IPS-11a (cell line): ENCODE results near the gene RNF7.
"Not testable (repeated sequence)": the region's sequence is repeated elsewhere in the genome, so short reads cannot be mapped to it uniquely, and the experiment has no call there.

Source experiments
- H3K4me3 ChIP-seq: one replicate; pipeline ENCODE4 v1.5.1; 2013; ENCODE audit warnings: low read depth, low read length, control low read depth

RNF7 gene

DNA sequence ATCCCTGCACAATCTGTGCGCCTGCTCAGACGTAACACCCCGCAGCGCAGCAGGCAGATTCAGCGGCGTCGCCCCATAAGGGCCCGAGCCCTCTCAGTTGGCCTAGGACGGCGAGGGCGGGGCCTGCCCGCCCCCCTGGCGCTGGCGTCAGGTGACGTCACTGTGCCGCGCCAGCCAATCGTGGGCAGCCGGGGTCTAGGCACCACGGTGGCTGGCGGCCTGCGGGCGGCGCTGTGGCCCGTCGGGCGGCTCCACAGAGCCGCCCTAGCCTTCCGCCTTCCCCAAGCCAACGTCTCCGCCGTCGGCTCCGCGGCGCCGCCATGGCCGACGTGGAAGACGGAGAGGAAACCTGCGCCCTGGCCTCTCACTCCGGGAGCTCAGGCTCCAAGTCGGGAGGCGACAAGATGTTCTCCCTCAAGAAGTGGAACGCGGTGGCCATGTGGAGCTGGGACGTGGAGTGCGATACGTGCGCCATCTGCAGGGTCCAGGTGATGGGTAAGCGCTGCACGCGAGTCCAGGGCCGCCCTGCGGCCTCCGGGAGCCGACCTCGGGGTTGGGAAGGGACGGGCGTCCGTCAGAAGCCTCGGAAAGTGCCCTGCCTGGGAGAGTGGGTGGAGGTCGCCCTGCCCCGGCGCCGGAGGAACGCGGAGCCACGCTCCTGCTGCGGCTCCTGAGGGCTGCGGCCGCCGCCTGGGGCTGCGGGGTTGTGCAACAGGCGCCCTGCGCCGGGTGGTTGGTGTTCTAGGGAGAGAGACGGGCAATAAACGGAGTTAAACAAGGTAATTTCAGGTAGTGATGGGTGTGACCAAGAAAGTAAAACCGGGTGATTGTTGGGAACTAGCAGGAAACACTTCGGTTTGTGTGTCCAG lies at the start of gene RNF7:
Gene RNF7, plus strand, starts transcription at position 277 of the 869 bp plus-strand sequence. Its CDS starts 44 bp downstream, at position 321.
- H3K4me3 ChIP-seq: peak within 1 kb of the TSS; percentile 96

DNA sequence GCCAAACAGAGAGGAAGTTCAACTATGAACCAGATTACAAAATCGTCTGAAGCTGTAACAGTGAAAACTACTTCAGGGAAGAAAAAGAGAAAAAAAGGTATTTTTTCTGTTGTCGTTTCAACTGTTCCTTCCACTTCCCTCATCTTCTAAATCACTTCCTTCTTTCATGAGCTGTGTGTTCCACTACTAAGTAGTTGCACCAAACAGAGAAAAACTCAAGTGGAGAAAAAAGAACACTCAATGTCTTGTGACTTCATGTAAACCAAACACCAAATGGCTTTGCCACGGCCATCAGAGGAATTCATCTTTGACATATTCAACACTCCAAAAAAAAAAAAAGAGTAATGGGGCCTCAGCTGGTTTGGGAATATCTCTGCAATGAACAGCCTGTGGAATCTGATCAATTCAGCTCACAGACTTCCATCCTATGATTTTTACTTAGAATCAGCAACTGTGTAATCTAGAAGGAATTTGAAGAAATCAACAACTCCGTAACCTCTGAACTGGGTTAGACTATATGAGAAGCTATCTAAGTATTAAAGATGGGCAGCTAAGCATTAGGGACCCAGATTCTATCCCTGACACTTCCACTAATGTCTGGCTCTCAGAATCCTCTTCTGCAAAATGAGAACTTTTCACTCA lies 47.5 kb upstream of the RNF7 start:
- no peak overlapping the region for H3K4me3 ChIP-seq

DNA sequence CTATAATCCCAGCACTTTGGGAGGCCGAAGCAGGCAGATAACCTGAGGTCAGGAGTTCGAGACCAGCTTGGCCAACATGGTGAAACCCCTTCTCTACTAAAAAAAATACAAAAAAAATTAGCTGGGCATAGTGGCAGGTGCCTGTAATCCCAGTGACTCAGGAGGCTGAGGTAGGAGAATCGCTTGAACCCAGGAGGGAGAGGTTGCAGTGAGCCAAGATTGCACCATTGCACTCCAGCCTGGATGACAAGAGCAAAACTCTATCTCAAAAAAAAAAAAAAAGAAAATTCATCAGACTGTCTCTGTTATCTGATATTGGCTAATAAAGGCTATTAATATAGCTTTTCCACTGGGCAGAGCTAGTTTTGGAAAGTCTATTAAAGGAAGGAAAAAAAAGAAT lies 46.6 kb upstream of the RNF7 start:
- H3K4me3 ChIP-seq: not testable (repeated sequence)

DNA sequence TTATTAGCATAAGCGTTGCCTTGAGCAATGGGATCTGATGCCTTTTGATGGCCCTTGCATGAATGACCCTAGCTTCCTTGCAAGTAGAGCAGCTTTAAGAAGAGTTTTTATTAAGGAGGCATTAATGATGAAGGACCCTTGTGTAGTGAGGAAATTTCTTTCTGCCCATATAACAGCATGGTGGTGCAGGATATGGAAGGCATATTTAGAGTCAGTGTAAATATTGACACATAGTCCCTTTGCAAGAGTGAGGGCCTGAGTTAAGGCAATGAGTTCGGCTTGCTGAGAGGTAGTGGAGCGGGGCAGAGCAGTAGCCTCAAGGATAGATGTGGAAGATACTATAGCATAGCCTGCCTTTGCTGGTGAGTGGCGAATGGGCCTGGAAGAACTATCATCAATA lies 45.1 kb upstream of the RNF7 start:
- H3K4me3 ChIP-seq: not testable (repeated sequence)

DNA sequence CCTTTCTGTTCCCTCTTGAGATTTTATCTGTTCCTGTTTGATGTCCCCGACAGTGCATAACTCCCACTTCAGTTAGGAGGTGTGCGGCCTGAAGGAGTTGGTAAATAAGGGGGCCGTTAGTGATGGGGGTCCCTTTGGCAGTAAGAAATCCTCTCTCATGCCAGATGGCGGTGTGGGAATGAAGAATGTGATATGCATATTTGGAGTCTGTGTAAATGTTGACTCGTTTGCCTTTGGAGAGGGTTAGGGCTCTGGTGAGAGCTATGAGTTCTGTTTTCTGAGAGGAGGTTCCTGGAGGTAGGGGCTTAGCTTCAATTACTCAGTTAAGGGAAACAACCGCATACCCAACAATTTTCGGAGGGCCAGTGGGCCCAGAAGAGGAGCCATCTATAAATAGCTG lies 38.8 kb upstream of the RNF7 start:
- H3K4me3 ChIP-seq: no peak overlapping the region

DNA sequence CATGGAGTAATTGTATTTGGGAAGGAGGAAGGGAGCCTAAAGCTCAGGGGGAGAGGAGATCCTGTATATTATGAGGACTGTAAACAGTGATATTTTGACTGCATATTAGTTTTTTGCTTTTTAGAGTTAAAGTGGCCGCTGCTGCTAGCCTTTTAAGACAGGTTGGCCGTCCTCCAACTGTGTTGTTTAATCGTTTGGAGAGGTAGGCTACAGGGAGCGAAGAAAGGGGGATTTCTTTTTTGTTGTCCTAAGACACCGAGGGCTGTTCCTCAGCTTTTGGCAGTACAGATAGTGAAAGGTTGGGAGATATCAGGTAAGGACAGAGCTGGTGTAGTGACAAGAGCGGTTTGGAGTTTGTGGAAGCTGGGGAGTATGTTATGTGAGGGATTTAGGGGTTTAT lies 38.2 kb upstream of the RNF7 start:
- H3K4me3 ChIP-seq: no peak overlapping the region

DNA sequence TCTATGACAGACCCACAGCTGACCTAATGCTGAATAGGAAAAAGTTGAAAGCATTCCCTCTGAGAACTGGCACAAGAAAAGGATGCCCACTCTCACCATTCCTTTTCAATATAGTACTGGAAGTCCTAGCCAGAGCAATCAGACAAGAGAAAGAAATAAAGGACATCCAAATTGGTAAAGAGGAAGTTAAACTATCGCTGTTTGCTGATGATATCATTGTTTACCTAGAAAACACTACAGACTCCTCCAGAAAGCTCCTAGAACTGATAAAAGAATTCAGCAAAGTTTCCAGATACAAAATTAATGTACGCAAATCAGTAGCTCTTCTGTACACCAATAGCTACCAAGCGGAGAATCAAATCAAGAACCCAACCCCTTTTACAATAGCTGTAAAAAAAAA lies 34.7 kb upstream of the RNF7 start:
- H3K4me3 ChIP-seq: not testable (repeated sequence)

DNA sequence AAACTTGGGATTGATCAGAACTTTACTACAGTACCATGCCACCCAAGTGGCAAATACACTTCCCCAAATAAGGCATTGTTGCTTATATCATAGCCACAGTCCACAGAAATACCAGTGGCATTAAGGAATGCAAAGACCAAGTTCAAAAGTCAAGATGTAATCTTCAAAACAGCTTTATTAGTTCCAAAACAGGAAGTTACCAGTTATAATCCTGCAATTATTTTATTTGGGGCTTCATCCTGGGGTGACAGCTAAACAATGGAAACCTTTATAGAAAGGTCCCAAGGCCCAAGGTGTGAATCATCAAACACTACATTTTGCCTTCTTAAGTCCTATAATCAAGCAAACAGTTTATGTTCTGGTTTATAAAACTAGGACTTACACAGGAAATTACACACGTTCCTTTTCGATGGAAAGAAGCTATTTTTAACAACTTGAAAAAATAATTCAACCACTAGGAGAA lies 30.3 kb upstream of the RNF7 start:
- no peak overlapping the region for H3K4me3 ChIP-seq

DNA sequence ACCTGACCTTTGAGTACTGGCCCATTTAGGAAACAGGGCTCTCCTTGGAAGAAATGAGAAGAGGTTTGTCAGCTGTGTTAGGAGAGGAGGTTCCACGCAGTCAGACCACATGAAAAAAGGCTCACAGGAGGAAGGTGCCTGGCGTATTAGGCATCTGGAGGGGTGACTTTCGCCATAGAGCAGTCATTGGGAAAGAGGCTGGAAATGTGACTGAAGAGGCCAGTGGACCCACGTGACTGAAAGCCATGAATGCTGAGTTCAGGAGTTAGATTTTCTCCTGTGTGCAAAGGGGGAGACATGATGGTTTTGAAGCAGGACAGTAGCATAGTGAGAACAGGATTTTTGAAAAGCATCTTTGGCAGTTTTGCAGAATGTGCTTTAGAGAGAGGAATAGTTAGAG lies 29.7 kb upstream of the RNF7 start:
- H3K4me3 ChIP-seq: no peak overlapping the region

DNA sequence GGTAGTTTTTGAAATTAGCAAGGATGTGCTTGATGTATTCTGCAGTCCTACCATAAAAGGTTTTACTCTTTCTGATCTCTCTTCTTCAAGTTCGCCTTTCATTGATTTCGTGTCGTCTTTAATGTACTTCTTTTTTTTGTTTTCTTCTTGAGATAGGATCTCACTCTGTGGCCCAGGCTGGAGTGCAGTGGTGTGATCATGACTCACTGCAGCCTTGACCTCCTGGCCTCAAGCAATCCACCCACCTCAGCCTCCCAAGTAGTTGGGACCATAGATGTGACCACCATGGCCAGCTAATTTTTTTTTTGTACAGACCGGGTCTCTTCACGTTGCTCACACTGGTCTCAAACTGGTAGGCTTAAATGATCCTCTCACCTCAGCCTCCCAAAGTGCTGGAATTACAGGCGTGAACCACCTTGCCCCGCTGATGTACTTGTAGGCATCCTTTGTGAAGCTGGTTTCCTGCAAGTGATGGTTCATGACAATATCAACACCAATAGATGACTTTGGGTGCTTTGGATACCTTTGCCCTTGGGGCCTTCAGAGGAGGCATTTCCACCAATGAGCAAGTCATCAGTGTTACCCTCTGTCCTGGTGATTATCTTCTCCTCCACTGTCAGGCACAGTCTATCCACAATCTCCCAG lies 28.9 kb upstream of the RNF7 start:
- H3K4me3 ChIP-seq: no peak overlapping the region

DNA sequence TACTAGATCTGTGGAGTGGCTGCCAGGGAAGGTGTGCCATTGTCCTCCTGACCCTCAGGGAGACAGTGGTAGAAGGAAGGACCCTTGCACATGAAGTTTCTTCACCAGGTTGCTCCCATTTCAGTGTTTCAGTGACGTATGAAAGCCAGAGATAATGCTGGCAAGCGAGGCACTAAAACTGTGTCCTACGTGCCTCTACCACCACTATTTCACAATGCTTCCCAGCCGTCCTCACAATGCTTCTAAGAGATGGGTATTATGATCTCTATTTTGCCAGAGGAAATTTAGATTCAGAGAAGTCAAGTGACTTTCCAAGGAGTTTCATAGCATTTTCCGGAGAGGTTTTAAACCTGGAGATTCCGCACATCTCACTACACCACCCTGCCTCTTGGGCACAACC lies 28.0 kb upstream of the RNF7 start:
- H3K4me3 ChIP-seq: no peak overlapping the region

DNA sequence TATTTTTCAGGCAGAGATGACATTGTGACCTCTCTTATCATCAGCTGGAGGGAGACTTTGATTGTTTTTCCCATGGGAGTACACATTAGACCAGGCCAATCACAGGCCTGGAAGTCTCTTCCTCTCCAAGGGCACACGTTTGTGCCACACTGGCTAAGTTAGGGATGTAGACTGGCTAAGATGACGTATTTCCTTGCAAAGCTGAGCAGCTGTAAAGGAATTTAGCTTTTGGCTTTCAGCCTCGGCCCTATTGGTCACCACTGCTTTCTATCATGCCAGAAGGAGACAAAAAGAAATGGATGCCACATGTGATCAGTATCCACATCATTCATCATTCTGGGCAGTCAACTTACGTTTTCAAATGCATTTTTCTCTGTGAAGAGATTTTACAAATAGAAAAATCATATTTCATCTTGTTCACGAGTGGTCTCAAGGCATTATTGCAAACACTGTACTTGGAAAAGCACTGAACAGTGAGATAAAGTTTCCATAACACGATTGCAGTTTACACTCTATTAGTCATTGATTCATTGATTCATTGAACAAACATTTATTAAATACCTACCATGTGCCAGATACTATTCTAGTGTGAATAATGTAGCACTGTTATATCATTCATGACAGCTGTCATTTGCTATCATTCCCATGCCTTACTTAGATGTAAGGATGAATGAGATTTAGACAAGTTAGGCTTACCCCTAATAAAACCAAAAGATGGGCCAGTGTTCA lies 27.0 kb upstream of the RNF7 start:
- H3K4me3 ChIP-seq: no peak overlapping the region

DNA sequence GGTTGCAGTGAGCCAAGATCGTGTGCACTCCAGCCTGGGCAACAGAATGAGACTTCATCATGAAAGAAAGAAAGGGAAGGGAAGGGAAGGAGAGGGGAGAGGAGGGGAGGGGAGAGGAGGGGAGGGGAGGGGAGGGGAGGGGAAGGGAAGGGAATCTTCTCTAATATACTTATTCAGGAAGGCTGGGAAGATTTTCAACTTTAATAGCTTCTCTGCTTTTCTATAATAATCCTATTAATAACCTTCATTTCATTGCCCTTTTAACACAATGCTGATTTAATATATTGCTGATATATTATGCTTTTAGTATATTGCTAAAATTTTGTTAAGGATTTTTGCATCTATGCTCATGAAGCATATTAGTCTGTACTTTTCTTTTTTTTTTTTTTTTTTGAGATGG lies 23.4 kb upstream of the RNF7 start:
- H3K4me3 ChIP-seq: no peak overlapping the region

DNA sequence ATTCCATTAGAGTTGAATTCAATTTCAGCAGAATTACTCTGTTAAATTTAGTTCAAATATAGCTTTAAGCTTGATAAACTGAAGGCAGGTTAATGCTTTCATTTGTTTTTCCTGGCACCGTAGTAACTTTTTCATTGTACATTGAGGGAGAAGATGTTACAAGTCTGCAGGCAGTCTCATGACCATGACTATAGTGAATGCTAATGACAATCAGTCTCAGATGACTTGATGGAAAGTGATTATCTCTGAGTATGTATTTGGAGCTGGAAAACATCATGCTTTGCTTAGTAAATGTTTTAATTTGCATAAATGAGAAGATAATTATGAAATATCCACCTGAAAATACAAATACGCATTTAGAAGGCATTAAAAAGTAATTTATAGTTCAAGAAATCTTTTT lies 16.0 kb upstream of the RNF7 start:
- H3K4me3 ChIP-seq: no peak overlapping the region

DNA sequence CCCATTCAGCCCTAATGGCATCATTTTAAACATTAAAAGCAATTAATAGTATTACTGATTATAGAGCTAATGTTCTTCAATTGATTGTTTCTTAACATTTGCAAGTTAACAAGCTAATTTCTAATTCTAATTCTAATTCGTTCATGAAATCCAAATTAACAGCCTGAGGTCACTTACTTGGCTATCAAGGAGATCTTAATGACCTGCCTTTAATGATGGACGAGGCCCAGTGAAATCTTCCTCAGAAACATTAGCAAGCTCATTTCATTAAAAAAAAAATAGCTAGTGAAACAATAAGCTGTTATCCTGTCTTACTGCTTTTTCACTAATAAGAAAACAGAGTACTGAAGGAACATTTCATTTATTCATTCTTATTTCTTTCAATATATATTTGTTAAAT lies 15.4 kb upstream of the RNF7 start:
- H3K4me3 ChIP-seq: no peak overlapping the region

DNA sequence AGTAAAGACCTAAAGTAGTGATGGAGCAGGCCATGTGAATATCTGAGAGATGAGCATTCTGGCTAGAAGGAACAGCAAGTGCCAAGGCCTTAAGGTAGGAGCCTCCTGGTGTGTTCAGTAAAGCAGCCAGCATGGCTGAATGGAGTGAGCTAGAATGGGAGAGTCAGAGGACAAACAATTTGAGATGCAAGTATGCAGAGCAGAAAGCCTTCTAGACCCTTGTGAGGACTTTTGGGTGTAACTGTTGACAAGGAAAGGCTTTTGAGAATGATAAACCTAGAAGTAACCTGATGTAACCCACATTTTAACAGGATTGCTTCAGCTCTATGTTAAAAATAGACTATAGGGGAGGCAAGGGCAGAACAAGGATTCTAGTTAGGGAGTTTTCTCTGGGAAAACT lies 14.8 kb upstream of the RNF7 start:
- H3K4me3 ChIP-seq: no peak overlapping the region

DNA sequence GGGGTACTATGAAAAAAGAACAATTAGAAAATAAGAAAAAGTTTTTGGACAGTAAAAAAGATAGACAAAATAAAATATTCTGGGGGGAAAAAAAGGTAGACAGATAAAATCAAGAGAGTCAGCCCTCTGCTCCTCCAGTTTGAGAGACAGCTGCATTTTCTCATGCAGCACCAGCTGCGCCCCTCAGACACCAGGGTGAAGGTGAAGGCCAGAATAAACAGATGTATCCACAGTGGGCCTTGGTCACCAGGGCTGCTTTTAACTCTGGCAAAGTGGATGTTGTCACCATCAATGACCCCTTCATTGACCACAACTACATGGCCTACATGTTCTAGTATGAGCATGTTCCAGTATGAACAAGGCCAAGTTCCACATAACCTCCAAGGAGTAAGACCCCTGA lies 13.9 kb upstream of the RNF7 start:
- no peak overlapping the region for H3K4me3 ChIP-seq

DNA sequence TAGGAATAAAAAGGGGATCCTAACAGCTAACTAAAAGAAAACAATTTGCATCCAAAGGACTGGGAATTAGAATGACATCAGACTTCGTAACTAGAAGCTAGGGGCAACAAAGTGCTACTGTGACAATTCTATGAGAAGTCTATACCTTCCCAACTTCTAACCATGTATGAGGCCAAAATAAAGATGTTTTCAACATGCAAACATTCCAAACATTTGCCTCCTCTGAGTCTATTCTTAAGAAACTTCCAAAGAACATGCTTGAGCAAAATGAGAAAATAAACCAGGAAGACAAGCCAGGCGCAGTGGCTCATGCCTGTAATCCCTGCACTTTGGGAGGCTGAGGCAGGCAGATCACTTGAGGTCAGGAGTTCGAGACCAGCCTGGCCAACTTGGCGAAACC lies 13.1 kb upstream of the RNF7 start:
- H3K4me3 ChIP-seq: no peak overlapping the region

DNA sequence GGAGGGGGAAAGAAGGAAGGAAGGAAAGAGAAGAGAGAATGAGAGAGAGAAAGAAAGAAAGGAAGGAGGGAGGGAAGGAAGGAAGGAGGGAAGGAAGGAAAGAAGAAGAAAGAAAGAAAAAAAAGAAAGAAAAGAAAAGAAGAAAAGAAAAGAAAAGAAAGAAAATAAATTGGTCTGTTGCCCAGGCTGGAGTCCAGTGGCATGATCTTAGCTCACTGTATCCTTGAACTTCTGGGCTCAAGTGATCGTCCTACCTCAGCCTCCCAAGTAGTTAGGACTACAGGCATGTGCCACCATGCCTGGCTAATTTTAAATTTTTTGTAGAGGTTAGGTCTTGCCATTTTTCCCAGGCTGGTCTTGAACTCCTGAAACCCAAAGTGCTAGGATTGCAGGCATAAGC lies 11.6 kb upstream of the RNF7 start:
- no peak overlapping the region for H3K4me3 ChIP-seq

DNA sequence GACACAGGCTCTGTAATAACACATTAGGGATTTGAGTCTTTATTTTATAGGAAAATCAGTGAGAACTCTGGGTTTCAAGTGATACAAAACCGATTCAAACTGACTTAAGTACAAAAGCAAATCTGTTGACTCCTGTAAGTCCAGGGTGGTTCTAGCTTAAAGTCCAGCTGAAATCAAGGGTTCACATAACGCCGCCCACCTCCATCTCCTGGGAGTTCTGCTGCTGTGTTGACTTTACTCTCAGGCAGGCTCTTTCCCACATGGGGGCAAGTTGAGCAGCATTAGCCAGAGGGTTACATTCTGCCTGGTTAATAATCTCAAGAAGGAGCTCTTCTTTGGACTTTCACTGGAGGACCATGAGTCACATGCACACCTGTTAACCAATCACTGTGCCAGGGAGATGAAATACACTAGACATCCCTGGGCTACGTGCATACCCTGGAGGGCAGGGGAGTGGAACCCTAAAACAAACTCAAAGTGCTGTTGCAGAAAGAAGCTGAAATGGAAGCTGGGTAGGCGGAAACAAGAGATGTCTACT lies 9.7 kb upstream of the RNF7 start:
- no peak overlapping the region for H3K4me3 ChIP-seq

DNA sequence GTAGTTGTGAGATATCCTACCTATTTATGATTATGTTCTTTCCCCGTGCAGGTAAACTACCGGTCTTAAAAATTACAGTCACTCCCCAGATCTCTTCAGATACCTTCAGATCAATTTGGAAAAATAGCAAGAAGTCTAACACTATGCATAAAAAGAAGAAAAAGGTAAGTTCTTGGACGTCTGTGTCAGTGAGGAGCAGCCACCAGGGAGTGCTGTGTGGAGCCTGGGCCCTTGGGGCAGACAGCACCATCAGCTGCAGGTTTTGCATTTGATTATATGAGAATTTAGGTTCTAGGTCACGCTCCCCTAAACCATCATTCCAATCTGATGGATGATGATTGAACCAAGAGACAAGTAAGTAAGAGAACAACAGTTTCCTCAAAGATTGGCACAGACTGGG lies 8.9 kb upstream of the RNF7 start:
- H3K4me3 ChIP-seq: no peak overlapping the region
